ENCODE data around the gene NBPF20.
"Not testable (repeated sequence)": the region's sequence is repeated elsewhere in the genome, so short reads cannot be mapped to it uniquely, and the experiment has no call there.

The NBPF20 gene

GRCh38 chr1:145429329-145429728 is 3.9 kb upstream of the NBPF20 start:
- not testable (repeated sequence) for DNase-seq

- DNase-seq, result not testable (repeated sequence)
Observed at GRCh38 chr1:145424612-145425435, 579 bp downstream of the NBPF20 start.

DNA sequence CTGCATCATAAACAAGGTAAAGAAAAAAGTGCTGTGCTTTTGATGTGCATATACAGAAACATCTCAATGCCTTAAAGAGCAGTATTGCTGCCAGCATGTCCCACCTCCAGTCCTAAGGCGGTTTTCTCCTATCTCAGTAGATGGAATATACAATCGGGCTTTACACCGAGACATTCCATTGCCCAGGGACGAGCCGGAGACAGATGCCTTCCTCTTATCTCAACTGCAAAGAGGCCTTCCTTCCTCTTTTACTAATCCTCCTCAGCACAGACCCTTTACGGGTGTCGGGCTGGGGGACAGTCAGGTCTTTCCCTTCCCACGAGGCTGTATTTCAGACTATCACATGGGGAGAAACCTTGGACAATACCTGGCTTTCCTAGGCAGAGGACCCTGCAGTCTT is 10.3 kb downstream of the NBPF20 start:
- not testable (repeated sequence) for DNase-seq

DNA sequence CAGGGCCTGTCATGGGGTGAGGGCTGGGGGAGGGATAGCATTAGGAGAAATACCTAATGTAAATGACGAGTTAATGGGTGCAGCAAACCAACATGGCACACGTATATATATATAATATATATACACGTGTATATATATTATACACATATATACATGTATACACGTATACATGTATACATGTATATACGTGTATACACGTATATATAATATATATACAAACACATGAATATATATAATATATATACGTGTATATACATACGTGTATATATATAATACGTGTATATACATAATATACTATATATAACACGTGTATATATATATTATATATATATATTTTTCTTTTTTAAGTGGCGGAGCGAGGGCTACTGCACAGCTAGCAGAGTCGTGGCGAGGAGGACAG is 18.1 kb downstream of the NBPF20 start:
- not testable (repeated sequence) for DNase-seq

GRCh38 chr1:145404949-145405348 is 20.5 kb downstream of the NBPF20 start:
- not testable (repeated sequence) for DNase-seq

DNA sequence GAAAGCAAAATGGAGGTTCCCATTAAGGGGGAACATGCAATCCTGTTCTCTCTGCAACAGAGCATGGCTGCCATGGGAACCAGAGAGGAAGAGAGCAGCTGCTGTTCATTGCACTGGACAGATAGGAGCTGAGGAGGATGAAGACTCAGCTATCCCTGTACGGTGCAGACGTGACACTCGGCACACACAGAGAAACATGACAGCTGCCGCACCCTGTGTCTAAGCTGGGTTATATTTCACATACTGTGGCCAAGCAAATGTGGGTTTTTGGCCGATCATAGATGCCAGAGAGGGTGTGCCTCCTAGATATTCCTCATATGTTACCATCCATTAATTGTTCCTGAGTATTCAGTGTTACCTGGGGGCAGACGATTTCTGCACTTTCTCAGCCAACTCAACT is 24.7 kb downstream of the NBPF20 start:
- not testable (repeated sequence) for DNase-seq

Measured in activated naive CD4-positive, alpha-beta T cell (primary cell).